Measurements from ENCODE around the gene KRTAP4-16.
"Not testable (repeated sequence)": the region's sequence is repeated elsewhere in the genome, so short reads cannot be mapped to it uniquely, and the experiment has no call there.

The KRTAP4-16 gene

GRCh38 chr17:41076788-41077187 lies 25.2 kb downstream of the KRTAP4-16 start:
- no peak for DNase-seq (ENCODE audit: low read depth in 3 of 3, low spot score in 1 of 3)

- DNase-seq (ENCODE audit: low read depth in 3 of 3, low spot score in 1 of 3), result no peak
Measured at GRCh38 chr17:41073676-41074075, 28.3 kb downstream of the KRTAP4-16 start.

- no peak for DNase-seq (ENCODE audit: low read depth in 3 of 3, low spot score in 1 of 3)
Measured at GRCh38 chr17:41071606-41072360, 30.2 kb downstream of the KRTAP4-16 start.

- no peak for DNase-seq (ENCODE audit: low read depth in 3 of 3, low spot score in 1 of 3)
Measured at GRCh38 chr17:41069031-41069430, 33.0 kb downstream of the KRTAP4-16 start.

GRCh38 chr17:41067281-41067680 lies 34.7 kb downstream of the KRTAP4-16 start:
- DNase-seq (ENCODE audit: low read depth in 3 of 3, low spot score in 1 of 3), result no peak

GRCh38 chr17:41065829-41066624 lies 36.0 kb downstream of the KRTAP4-16 start, which contains the start of gene KRTAP2-4:
Gene KRTAP2-4, minus strand, starts transcription at chr17:41065879. Its CDS starts 34 bp downstream, at chr17:41065845.
- no peak for DNase-seq (ENCODE audit: low read depth in 3 of 3, low spot score in 1 of 3)

- not testable (repeated sequence) for DNase-seq (ENCODE audit: low read depth in 3 of 3, low spot score in 1 of 3)
Measured at GRCh38 chr17:41065016-41065689, 36.9 kb downstream of the KRTAP4-16 start.

GRCh38 chr17:41064301-41064700 lies 37.7 kb downstream of the KRTAP4-16 start:
- no peak for DNase-seq (ENCODE audit: low read depth in 3 of 3, low spot score in 1 of 3)

GRCh38 chr17:41063449-41063848 lies 38.6 kb downstream of the KRTAP4-16 start:
- DNase-seq (ENCODE audit: low read depth in 3 of 3, low spot score in 1 of 3), result no peak

- DNase-seq (ENCODE audit: low read depth in 3 of 3, low spot score in 1 of 3), result no peak
Measured at GRCh38 chr17:41061964-41062363, 40.0 kb downstream of the KRTAP4-16 start.

- DNase-seq (ENCODE audit: low read depth in 3 of 3, low spot score in 1 of 3), result no peak
Measured at GRCh38 chr17:41060052-41060604, 41.9 kb downstream of the KRTAP4-16 start, which contains the start of gene KRTAP2-3. Gene KRTAP2-3, minus strand, starts transcription at chr17:41060114. Its CDS starts 64 bp downstream, at chr17:41060050.

GRCh38 chr17:41059276-41060051 lies 42.5 kb downstream of the KRTAP4-16 start:
- DNase-seq (ENCODE audit: low read depth in 3 of 3, low spot score in 1 of 3), result not testable (repeated sequence)

GRCh38 chr17:41058741-41059140 lies 43.3 kb downstream of the KRTAP4-16 start:
- no peak for DNase-seq (ENCODE audit: low read depth in 3 of 3, low spot score in 1 of 3)

GRCh38 chr17:41057547-41057946 lies 44.5 kb downstream of the KRTAP4-16 start:
- no peak for DNase-seq (ENCODE audit: low read depth in 3 of 3, low spot score in 1 of 3)

- DNase-seq (ENCODE audit: low read depth in 3 of 3, low spot score in 1 of 3), result not testable (repeated sequence)
Measured at GRCh38 chr17:41055130-41055529, 46.9 kb downstream of the KRTAP4-16 start, which contains the start of gene KRTAP2-2. Gene KRTAP2-2, minus strand, starts transcription at chr17:41055230. Its CDS starts 19 bp downstream, at chr17:41055211.

GRCh38 chr17:41054556-41054955 lies 47.5 kb downstream of the KRTAP4-16 start:
- not testable (repeated sequence) for DNase-seq (ENCODE audit: low read depth in 3 of 3, low spot score in 1 of 3)

GRCh38 chr17:41054025-41054424 lies 48.0 kb downstream of the KRTAP4-16 start:
- no peak for DNase-seq (ENCODE audit: low read depth in 3 of 3, low spot score in 1 of 3)

- no peak for DNase-seq (ENCODE audit: low read depth in 3 of 3, low spot score in 1 of 3)
Measured at GRCh38 chr17:41052566-41052965, 49.4 kb downstream of the KRTAP4-16 start.
